OCI-M1 (cell line): ENCODE data around the gene SPHK2.
"Not testable (repeated sequence)": the region's sequence is repeated elsewhere in the genome, so short reads cannot be mapped to it uniquely, and the experiment has no call there.

Experiments
- DNase-seq: peaks from one replicate; lab custom pipeline; 2025; lab: John Stamatoyannopoulos, UW

SPHK2 gene, protein sequence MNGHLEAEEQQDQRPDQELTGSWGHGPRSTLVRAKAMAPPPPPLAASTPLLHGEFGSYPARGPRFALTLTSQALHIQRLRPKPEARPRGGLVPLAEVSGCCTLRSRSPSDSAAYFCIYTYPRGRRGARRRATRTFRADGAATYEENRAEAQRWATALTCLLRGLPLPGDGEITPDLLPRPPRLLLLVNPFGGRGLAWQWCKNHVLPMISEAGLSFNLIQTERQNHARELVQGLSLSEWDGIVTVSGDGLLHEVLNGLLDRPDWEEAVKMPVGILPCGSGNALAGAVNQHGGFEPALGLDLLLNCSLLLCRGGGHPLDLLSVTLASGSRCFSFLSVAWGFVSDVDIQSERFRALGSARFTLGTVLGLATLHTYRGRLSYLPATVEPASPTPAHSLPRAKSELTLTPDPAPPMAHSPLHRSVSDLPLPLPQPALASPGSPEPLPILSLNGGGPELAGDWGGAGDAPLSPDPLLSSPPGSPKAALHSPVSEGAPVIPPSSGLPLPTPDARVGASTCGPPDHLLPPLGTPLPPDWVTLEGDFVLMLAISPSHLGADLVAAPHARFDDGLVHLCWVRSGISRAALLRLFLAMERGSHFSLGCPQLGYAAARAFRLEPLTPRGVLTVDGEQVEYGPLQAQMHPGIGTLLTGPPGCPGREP

DNA sequence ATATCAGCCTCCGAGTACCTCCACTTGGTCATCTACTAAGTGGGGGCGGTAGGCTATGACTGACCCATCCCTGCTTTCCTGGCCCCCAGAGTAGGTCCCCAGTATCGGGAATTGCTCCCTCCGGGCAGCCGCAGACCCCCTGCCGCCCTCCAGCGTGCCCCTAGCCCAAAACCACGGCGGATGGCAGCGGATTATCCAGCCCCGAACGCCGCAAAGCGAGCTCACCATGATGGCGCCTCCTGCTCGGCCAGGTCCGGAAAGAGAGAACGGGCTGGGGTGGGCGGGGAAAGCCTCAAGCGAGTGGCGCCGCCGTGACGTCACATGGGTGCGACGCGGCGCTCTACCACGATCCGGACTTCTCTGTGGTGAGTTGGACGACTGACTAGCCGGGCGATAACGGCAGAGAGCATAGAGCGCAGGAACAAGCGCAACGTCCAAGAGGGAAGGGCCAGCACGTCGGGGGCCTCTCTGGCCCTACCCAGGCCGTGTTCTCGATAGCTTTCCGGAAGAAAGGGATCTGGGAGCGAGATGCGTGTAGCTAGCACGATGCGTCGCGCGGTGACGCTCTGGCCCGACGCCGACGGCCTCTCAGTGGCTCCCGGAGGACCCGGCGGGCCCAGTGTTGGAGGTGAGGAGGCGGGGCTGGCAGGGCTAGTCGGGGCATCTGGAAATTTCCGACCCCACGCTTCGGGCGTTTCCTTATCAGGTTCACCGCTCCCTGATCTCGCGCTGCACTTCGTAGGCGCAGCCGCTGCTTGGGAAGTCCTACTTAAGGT lies at the start of gene SPHK2, which contains the start of gene RPL18:
TSS of gene SPHK2 (plus strand) at position 591 of the 776 bp plus-strand sequence. CDS start 1,009 bp downstream, outside the sequence.
TSS of gene RPL18 (minus strand) at position 263 of the 776 bp plus-strand sequence. CDS start at position 228, 35 bp downstream.
- peak; percentile 100 for DNase-seq

DNA sequence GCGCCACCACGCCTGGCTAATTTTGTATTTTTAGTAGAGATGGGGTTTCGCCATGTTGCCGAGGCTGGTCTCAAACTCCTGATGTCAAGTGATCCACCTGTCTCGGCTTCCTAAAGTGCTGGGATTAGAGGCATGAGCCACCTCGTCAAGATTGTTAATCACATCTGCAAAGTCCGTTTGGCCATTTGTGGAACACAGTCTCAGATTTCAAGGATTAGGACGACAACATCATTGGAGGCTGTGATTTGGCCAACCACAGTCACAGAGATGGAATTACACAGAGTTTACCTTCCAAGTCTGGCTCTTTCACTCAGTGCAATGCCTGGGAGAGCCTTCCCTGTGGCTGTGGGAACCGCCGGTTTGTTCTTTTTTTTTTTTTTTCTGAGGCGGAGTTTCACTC lies 49.5 kb upstream of the SPHK2 start:
- no peak for DNase-seq

DNA sequence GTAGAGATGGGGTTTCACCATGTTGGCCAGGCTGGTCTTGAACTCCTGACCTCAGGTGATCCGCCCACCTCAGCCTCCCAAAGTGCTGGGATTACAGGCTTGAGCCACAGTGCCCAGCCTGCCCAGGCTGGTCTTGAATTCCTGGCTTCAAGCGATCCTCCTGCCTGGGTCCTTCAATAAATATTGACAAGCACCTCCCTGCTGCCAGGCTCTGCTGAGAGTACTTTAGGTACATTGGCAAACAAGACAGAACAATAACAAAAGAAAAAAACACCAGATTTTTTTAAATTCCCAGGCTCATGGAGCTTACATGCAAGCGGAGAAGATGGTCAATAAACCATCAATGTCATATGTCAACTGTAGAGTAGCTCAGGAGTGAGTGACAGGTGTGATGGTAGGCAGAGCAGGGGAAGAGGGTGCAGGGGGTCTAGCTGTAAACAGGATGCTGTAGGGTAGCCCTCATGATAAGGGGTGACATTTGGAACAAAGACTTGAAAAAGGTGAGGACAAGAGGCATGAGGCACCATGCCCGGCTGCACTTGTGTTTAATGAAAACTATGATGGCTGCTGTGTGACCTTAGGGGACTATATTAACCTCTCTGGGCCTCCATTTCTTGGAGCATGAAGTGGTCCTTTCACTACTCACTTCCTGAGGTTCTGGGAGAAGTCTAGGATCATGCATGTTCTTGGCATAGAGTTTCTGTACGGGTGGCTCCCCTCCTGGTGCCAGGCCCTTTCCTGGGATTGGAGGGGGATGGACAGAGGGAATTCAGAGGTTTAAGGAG lies 47.7 kb upstream of the SPHK2 start:
- DNase-seq, result no peak

DNA sequence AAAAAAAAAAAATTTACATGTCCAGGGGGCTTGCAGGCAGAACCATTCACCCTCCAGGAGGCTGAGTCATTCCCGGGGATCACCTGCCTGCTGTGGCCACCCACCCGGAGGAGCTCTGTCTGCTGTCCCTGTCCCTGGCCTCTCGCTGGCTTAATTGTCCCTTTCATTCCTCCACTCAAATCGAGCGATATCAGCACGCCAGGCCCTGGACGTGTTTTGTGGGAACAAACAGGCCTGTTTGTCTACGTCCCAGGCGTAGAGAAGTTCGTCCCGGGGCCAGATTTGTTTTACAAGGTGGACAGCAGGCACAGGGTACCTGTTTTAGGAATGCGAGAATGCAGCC lies 46.2 kb upstream of the SPHK2 start:
- no peak for DNase-seq

DNA sequence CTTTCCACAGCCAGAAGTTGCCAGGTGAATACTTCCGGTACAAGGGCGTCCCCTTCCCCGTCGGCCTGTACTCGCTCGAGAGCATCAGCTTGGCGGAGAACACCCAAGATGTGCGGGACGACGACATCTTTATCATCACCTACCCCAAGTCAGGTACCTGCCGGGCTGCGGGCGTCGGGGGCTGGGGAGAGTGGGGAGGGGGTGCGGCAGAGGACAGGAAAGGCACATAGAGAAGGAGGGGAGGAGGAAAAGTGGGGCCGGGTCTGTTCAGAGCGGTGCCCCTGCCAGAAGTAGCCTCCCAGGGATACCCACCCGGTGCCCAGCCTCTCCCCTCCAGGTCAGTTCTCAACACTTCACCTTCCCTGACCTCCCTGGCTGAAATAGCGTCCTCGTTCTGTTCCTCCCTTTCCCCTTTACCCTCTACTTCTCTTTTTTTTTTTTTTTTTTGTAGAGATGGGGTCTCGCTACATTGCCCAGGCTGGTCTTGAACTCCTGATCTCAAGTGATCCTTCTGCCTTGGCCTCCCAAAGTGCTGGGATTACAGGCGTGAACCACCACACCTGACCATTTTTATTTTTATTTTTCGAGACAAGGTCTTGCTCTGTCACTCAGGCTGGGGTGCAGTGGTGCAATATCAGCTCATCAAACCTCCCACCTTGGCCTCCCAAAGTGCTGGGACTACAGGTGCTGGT lies 43.2 kb upstream of the SPHK2 start:
- DNase-seq, result no peak

DNA sequence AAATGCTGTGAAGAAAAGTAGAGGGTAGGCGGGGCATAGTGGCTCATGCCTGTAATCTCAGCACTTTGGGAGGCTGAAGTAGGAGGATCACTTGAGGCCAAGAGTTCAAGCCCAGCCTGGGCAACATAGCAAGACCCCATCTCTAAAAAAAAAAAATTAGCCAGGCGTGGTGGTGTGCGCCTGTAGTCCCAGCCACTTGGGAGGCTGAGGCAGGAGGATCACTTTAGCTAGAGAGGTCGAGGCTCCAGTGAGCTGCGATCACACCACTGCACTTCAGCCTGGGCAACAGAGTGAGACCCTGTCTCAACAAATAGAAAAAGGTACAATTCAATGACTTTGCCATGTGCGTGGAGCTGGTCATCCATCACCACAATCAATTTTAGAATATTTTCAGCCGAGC lies 41.4 kb upstream of the SPHK2 start:
- not testable (repeated sequence) for DNase-seq

DNA sequence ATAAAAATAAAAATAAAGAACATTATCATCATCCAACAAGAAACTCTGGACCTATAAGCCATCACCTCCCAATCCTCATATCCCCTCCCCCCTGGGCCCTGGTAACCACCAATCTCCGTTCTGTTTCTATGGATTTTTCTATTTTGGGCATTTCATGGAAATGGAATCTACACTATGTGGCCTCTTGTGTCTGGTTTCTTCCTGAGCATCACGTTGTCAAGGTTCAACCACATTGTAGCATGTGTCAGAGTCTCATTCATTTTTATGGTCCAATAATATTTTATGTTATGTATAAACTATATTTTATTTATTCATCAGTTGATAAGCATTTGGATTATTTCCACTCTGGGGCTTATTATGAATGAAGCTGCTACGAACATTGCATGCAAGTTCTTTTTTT lies 40.4 kb upstream of the SPHK2 start:
- no peak for DNase-seq

DNA sequence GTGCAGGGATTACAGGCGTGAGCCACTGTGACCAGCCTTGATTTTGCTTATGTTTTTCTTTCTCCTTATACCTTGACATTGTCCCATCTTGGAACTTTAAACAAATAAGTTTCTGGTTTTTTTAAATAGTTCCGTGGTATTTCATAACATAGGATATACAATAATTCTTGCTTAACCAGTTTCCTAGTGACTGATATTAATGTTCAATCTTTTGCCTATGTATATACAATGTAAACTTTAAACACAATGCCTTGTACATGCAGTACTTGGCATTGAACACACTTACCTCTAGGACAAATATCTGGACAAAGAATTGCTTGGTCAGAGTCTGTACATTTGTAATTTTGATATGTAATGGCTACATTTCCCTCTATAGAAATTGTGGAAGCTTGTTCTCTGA lies 37.1 kb upstream of the SPHK2 start:
- no peak for DNase-seq

DNA sequence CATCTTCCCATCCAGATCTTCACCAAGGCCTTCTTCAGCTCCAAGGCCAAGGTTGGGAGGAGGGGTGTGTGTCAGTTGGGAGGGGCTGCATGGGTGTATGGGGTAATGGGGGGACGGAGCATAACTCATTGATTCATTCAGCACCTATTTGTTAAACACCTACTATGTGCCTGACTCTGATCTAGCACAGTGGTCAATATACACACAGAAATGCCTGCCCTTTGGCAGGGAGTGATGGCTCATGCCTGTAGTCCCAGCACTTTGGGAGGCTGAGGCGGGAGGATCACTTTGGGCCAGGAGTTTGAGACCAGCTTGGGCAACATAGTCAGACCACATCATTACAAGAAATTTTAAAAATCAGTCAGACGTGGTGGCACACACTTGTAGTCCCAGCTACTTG lies 31.9 kb upstream of the SPHK2 start:
- no peak for DNase-seq

DNA sequence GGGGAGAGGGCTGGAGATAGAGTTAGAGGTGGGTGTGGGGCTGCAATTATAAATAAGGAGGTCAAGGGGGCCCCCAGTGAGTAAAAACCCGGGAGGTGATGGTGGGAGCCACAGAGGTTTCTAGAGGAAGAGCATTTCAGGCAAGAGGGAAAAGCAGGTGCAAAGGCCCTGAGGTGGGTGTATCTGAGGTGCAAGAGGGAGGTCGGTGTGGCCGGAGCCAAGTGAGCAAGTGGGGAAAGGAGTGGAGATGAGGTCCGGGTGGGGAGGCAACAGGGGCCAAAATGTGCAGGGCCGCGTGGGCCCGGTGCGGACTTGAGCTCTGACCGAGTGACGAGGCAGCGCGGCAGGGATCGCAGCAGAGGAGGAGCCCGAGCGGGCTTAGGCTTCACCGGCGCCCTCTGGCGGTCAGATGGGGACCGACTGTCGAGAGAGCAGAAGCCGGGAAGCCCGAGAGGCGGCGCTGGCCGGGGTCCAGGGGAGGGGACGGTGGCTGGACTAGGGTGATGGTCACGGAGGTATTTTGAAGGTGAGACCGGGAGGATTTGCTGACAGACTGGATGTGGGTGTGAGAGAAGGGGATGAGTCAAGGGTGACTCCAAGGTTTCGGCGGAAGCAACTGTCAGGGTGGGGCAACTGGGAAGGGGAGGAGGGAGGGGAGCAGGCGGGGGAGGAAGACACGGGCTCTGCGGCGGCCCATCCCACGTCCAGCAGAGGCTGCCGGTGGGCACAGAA lies 30.5 kb upstream of the SPHK2 start:
- DNase-seq, result peak; percentile 95

DNA sequence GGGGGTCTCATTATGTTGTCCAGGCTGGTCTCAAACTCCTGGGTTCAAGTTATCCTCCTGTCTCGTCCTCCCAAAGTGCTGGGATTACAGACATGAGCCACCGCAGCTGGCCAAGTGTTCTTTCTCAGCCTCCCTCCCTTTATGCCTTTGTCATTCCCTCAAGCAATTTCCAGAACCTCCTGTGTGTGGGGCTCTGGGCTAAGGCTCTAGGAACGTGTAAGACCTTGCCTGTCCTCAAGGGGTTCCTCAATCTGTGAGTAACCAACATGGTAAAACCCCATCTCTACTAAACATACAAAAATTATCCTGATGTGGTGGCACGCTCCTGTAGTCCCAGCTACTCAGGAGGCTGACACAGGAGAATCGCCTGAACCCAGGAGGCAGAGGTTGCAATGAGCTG lies 28.3 kb upstream of the SPHK2 start:
- DNase-seq, result peak; percentile 34

DNA sequence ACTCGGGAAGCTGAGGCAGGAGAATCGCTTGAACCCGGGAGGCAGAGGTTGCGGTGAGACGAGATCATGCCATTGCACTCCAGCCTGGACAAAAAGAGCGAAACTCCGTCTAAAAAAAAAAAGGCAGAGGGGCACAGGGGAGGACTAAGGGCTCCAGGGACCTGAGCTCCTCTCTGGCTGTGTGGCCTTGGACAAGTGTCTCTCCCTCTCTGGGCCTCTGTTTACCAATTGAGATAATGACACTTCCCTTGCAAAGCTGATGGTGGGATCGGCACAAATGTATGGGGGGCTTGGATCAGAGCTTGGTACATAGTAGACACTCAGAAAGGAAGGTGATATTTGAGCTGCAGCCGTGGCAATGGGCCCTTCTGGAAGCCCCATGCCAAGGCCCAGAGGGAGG lies 24.1 kb upstream of the SPHK2 start:
- no peak for DNase-seq

DNA sequence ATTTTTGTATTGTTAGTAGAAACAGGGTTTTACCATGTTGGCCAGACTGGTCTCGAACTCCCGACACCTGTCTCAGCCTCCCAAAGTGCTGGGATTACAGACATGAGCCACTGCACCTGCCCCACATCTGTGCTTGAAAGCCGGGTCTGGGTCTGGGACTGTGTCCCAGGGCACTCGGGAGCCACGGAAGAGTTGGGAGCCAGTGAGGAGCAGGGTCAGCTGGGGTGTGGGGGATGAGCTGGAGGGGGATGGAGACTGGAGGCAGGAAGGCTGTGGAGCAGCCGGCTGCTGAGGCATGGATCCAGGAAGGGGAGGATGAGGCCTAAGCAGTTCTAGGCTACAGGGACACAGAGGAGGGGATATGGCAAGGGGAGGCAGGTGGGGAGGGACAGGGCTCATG lies 23.5 kb upstream of the SPHK2 start:
- DNase-seq, result no peak

DNA sequence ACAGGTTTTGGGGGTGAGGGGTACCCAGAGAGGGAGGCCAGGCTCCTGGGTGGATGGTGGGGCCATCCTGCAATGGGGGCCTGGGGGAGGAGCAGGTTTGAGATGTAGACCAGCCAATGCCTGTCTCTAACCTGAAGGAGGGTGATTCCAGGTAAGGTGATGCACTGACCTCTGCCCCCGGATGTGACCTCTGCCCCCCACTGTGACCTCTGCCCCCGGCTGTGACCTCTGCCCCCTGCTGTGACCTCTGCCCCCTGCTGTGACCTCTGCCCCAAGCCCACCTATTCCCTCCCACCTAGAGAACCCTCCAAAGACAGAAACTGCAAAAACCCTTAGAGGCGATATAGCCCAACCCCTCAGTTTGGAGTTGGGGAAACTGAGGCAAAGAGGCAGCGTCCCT lies 23.1 kb upstream of the SPHK2 start:
- no peak for DNase-seq

DNA sequence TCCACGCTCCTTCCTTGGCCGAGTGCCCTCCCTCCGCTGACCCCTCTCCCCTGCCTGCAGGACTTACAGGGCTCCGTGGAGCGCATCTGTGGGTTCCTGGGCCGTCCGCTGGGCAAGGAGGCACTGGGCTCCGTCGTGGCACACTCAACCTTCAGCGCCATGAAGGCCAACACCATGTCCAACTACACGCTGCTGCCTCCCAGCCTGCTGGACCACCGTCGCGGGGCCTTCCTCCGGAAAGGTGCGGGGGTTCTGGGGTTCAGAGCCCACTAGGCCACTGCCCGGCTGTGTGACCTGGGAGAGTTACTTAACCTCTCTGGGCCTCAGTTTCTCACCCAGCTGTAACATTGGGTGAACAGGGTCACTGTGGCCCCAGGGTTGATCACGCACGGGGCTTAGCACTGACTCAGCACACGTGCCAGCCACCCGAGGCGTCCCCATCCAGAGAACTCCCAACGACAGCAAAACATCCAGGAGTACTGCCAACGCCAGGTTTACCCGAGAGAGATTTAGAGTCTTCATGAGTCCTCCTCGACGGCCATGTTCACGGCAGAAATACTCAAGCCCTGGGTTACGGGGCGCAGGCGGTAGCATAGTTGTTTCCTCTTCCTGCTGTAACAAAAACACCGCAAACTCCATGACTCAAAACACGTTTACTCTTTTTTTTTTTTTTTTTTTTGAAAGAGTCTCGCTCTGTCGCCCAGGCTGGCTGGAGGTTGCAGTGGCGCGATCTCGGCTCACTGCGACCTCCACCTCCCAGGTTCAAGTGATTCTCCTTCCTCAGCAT lies 22.4 kb upstream of the SPHK2 start:
- no peak for DNase-seq

DNA sequence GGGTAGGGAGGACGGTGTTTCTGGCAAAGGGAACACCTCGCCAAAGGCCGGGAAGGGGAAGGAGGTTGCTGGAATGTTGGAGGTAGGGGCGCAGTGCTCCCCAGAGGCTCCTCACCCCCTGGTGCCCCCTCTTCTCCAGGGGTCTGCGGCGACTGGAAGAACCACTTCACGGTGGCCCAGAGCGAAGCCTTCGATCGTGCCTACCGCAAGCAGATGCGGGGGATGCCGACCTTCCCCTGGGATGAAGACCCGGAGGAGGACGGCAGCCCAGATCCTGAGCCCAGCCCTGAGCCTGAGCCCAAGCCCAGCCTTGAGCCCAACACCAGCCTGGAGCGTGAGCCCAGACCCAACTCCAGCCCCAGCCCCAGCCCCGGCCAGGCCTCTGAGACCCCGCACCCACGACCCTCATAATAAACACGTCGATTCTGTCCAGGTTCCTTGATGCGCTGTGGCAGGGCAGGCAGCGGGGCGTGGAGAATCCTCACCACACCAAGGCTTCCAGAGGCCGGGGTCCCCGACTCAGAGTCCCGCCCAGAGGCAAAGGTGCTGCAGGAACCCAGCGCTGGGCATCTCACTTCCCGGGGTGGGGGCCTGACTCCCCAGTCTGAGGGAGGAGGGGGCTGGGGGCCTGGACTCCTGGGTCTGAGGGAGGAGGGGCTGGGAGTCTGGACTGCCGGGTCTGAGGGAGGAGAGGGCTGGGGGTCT lies 20.2 kb upstream of the SPHK2 start:
- DNase-seq, result no peak

DNA sequence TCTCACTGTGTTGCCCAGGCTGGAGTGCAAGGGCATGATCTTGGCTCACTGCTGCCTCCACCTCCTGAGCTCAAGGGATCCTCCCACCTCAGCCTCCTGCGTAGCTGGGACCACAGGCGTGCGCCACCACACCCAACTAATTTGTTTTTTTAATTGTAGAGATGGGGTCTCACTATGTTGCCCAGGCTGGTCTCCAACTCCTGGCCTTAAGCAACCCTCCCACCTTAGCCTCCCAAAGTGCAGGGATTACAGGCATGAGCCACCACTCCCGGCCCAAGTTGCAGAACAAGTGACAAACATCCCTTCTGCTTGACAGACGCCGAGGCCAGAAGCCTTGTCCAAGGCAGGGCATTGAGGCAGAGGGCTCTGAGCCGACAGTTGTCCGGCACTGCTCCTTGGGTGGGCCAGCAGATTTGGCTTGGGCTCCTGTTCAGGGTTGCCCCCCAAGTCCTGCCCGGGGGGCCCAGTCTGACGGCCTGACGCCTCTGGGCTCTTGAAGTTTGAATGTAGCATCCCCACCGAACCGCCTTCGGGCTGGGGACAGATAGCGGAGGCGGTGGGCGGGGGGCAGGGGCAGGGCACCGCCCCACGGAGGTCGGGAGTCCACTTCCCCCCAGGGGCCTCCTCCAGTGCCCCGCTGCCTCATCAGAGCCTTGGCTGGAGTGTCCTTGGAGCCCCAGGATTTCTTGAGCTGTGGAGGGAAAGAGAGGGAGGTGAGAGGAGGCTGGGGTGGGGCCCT lies 18.5 kb upstream of the SPHK2 start:
- no peak for DNase-seq

DNA sequence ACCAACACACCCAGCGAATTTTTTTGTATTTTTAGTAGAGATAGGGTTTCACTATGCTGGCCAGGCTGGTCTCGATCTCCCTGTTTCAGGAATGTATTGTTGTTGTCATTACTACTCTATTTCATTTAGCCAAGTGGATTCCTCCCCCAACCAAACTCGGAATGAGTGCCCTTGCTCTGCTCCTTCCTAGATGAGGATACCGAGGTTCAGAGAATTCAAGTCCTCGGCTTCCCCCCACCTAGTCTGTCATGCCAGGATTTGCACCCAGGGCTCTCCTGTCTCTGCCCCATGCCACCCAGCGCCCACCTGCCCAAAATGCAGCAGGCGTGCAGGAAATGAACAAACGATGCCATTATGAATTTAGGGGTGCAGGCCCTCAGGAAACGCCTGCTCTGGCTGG lies 16.3 kb upstream of the SPHK2 start:
- no peak for DNase-seq

DNA sequence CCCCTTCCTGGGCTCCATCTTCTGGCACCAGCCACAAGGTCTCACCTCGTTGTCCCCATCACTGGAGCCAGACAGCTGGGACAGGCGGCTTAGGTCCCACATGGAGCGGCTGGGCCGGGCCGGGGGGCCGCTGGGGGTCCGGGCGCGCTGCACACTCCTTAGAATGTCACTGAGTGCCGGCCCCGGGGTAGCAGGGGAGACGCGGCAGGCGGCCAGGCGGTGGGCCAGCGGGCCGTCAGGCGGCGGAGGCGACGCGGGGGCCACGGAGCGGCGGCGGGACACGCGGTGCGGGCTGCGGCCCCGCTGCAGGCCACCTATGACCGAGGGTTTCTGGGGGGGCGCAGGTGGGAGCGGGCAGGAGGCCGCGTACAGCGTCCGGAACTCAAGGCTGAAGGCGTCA lies 15.9 kb upstream of the SPHK2 start:
- DNase-seq, result no peak
